ENCODE results near the gene TMX4.

Gene TMX4

GRCh38 chr20:8045946-8046345 lies 26.4 kb upstream of the TMX4 start (continued):
- no peak for TF ChIP-seq ZNF529 (tag by site-specific recombination; IDR thresholded peaks at IDR 0.05; ENCODE audit: insufficient replicate concordance)

GRCh38 chr20:8043687-8044282 lies 24.2 kb upstream of the TMX4 start:
- Histone ChIP-seq H3K9me3 (ENCODE audit: control insufficient read depth, insufficient read depth, low read depth, low read length) (no peaks in the 10 kb centered on the region), H3K4me1 (ENCODE audit: control insufficient read depth, insufficient read depth, low read length) (no peaks in the 10 kb centered on the region), H3K4me3 (ENCODE audit: low read depth, low read length) (no peak overlapping the region), H3K27ac (ENCODE audit: extremely low read depth, low read depth, low read length) (no peak overlapping the region), H3K36me3 (ENCODE audit: control insufficient read depth in 2 of 2, insufficient read depth in 1 of 2, low read length in 2 of 2) (no peaks in the 10 kb centered on the region)
- POLR2A ChIA-PET: no interaction called here
- CTCF ChIA-PET: interaction anchor here (0.5 to 5.6 kb wide), 36 partner anchors 8 to 1208 kb away, joined by 3 to 84 read pairs (median 4); partner anchors contain the start of gene PLCB1
- peak; percentile 59 for TF ChIP-seq ZNF654 (tag by site-specific recombination; IDR thresholded peaks at IDR 0.05; ENCODE audit: low read depth)
- TF ChIP-seq ZNF19 (tag by site-specific recombination; IDR thresholded peaks at IDR 0.05; ENCODE audit: low read depth): no peak
- TF ChIP-seq CTCF (tag by site-specific recombination; IDR thresholded peaks at IDR 0.05): peak; percentile 18; the same call in 1 of the 2 replicates

- Histone ChIP-seq H3K9me3 (ENCODE audit: control insufficient read depth, insufficient read depth, low read depth, low read length) (no peaks in the 10 kb centered on the region), H3K36me3 (ENCODE audit: control insufficient read depth in 2 of 2, insufficient read depth in 1 of 2, low read length in 2 of 2) (no peaks in the 10 kb centered on the region), H3K4me1 (ENCODE audit: control insufficient read depth, insufficient read depth, low read length) (no peaks in the 10 kb centered on the region), H3K27ac (ENCODE audit: extremely low read depth, low read depth, low read length) (no peak overlapping the region), H3K4me3 (ENCODE audit: low read depth, low read length) (no peak overlapping the region)
- TF ChIP-seq ZFP41 (tag by site-specific recombination; IDR thresholded peaks at IDR 0.05; ENCODE audit: borderline replicate concordance): no peak
- ChIA-PET POLR2A (no interaction called here), CTCF (interaction anchor here (0.9 kb wide), 2 partner anchors 19 to 28 kb away, joined by 3 to 5 read pairs; partner anchors contain the start of gene TMX4)
Measured at GRCh38 chr20:8039042-8039441, 19.5 kb upstream of the TMX4 start.

DNA sequence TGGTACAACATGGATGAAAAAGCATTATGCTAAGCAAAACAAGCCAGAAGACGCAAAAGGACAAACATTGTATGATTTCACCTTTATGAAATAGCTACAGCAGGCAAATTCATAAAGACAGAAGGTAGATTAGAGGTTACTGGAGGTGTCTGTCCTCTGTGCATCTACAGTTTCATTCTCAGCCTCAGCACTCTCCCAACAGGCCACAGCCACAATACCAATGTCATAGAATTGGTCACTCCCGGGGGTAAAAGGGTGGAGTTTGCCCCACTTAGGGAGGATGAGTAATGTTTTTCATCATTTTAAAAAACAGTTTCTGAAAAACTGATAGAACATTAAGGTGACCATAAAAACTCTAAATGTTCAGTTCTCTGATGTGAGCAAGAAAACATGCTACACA lies 17.2 kb upstream of the TMX4 start:
- Histone ChIP-seq H3K27ac (ENCODE audit: extremely low read depth, low read depth, low read length) (no peak overlapping the region), H3K36me3 (ENCODE audit: control insufficient read depth in 2 of 2, insufficient read depth in 1 of 2, low read length in 2 of 2) (no peaks in the 10 kb centered on the region), H3K4me1 (ENCODE audit: control insufficient read depth, insufficient read depth, low read length) (no peaks in the 10 kb centered on the region), H3K4me3 (ENCODE audit: low read depth, low read length) (no peak overlapping the region), H3K9me3 (ENCODE audit: control insufficient read depth, insufficient read depth, low read depth, low read length) (no peaks in the 10 kb centered on the region)
- POLR2A ChIA-PET: no interaction called here
- CTCF ChIA-PET: no interaction called here
- no peak for TF ChIP-seq ZNF670 (tag by site-specific recombination; IDR thresholded peaks at IDR 0.05; ENCODE audit: low read depth)
- TF ChIP-seq ZNF2 (tag by site-specific recombination; IDR thresholded peaks at IDR 0.05): no peak
- no peak for TF ChIP-seq ZNF423 (tag by site-specific recombination; IDR thresholded peaks at IDR 0.05)
- TF ChIP-seq FEZF1 (tag by site-specific recombination; IDR thresholded peaks at IDR 0.05): no peak
- TF ChIP-seq, protein P1, sequence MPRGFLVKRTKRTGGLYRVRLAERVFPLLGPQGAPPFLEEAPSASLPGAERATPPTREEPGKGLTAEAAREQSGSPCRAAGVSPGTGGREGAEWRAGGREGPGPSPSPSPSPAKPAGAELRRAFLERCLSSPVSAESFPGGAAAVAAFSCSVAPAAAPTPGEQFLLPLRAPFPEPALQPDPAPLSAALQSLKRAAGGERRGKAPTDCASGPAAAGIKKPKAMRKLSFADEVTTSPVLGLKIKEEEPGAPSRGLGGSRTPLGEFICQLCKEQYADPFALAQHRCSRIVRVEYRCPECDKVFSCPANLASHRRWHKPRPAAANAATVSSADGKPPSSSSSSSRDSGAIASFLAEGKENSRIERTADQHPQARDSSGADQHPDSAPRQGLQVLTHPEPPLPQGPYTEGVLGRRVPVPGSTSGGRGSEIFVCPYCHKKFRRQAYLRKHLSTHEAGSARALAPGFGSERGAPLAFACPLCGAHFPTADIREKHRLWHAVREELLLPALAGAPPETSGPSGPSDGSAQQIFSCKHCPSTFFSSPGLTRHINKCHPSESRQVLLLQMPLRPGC (tag by site-specific recombination; IDR thresholded peaks at IDR 0.05): no peak
- no peak for TF ChIP-seq CTCF (tag by site-specific recombination; IDR thresholded peaks at IDR 0.05)
- TF ChIP-seq, protein P2, sequence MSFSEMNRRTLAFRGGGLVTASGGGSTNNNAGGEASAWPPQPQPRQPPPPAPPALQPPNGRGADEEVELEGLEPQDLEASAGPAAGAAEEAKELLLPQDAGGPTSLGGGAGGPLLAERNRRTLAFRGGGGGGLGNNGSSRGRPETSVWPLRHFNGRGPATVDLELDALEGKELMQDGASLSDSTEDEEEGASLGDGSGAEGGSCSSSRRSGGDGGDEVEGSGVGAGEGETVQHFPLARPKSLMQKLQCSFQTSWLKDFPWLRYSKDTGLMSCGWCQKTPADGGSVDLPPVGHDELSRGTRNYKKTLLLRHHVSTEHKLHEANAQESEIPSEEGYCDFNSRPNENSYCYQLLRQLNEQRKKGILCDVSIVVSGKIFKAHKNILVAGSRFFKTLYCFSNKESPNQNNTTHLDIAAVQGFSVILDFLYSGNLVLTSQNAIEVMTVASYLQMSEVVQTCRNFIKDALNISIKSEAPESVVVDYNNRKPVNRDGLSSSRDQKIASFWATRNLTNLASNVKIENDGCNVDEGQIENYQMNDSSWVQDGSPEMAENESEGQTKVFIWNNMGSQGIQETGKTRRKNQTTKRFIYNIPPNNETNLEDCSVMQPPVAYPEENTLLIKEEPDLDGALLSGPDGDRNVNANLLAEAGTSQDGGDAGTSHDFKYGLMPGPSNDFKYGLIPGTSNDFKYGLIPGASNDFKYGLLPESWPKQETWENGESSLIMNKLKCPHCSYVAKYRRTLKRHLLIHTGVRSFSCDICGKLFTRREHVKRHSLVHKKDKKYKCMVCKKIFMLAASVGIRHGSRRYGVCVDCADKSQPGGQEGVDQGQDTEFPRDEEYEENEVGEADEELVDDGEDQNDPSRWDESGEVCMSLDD (tag by site-specific recombination; IDR thresholded peaks at IDR 0.05): no peak
- no peak for TF ChIP-seq MZF1 (tag by site-specific recombination; IDR thresholded peaks at IDR 0.05; ENCODE audit: borderline replicate concordance)
- TF ChIP-seq ZNF311 (tag by site-specific recombination; IDR thresholded peaks at IDR 0.05; ENCODE audit: borderline replicate concordance): no peak
- no peak for TF ChIP-seq ZNF37A (tag by site-specific recombination; IDR thresholded peaks at IDR 0.05)
- TF ChIP-seq HOXA7 (CRISPR knock-in tag; IDR thresholded peaks at IDR 0.05; ENCODE audit: borderline replicate concordance): no peak
- TF ChIP-seq, protein P3, sequence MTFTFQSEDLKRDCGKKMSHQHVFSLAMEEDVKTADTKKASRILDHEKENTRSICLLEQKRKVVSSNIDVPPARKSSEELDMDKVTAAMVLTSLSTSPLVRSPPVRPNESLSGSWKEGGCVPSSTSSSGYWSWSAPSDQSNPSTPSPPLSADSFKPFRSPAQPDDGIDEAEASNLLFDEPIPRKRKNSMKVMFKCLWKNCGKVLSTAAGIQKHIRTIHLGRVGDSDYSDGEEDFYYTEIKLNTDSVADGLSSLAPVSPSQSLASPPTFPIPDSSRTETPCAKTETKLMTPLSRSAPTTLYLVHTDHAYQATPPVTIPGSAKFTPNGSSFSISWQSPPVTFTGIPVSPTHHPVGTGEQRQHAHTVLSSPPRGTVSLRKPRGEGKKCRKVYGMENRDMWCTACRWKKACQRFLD (tag by site-specific recombination; IDR thresholded peaks at IDR 0.05): no peak
- TF ChIP-seq ZBTB26 (tag by site-specific recombination; optimal IDR thresholded peaks at IDR 0.05): no peak
- no peak for TF ChIP-seq ZNF16 (tag by site-specific recombination; IDR thresholded peaks at IDR 0.05; ENCODE audit: low read depth)

Data from HEK293 (cell line).